Karpas-422 (cell line): ENCODE measurements around the gene RPSA. TPM values are rescaled to one million over a fixed set of nuclear protein-coding genes. Genes with fewer than 3 reads are reported as not detected.
A peak's percentile ranks its signal among the peaks of the same experiment; 100 is the strongest.
"Not testable (repeated sequence)": the region's sequence is repeated elsewhere in the genome, so short reads cannot be mapped to it uniquely, and the experiment has no call there.

Source experiments
- DNase-seq: peaks from one replicate; pipeline ENCODE4 v3.0.0-alpha.2; 2015
- H2AFZ ChIP-seq: fragments of 200-600 bp; sonication (generic); 2 replicates; pipeline ENCODE4 v1.6.1; 2014; ENCODE audit warnings: antibody characterized with exemption, low read length, mixed read lengths
- H3K27ac ChIP-seq: fragments of 200-600 bp; sonication (generic); 2 replicates; pipeline ENCODE4 v1.5.1; 2014; ENCODE audit warnings: mild to moderate bottlenecking, low read length, moderate library complexity
- H3K27me3 ChIP-seq: fragments of 200-600 bp; sonication (generic); 2 replicates; pipeline ENCODE4 v1.6.1; 2014; ENCODE audit warnings: low read length, mixed read lengths
- H3K36me3 ChIP-seq: fragments of 200-600 bp; sonication (generic); 2 replicates; pipeline ENCODE4 v1.6.1; 2014; ENCODE audit warnings: low read length, mixed read lengths; ENCODE audit not compliant: insufficient read depth
- H3K4me1 ChIP-seq: fragments of 200-600 bp; sonication (generic); 2 replicates; pipeline ENCODE4 v1.6.1; 2014; ENCODE audit warnings: mild to moderate bottlenecking, low read length, mixed read lengths
- H3K4me2 ChIP-seq: fragments of 200-600 bp; sonication (generic); 2 replicates; pipeline ENCODE4 v1.6.1; 2014; ENCODE audit warnings: low read length, low read depth, mild to moderate bottlenecking; ENCODE audit not compliant: poor library complexity, severe bottlenecking
- H3K4me3 ChIP-seq: fragments of 200-600 bp; sonication (generic); 2 replicates; pipeline ENCODE4 v1.5.1; 2014; ENCODE audit warnings: mild to moderate bottlenecking, antibody characterized with exemption, low read length, mixed read lengths
- H3K79me2 ChIP-seq: fragments of 200-600 bp; sonication (generic); 2 replicates; pipeline ENCODE4 v1.6.1; 2014; ENCODE audit warnings: mild to moderate bottlenecking, low read length, mixed read lengths
- H3K9ac ChIP-seq: fragments of 200-600 bp; sonication (generic); 2 replicates; pipeline ENCODE4 v1.6.0; 2014; ENCODE audit warnings: low read length
- H3K9me2 ChIP-seq: fragments of 200-600 bp; sonication (generic), shearing (Covaris generic); replicated peaks from 2 replicates; pipeline ENCODE4 v1.6.0; 2014; ENCODE audit warnings: mild to moderate bottlenecking, low read length, moderate library complexity; ENCODE audit not compliant: insufficient read depth
- H3K9me3 ChIP-seq: fragments of 300-700, 200-600 bp; sonication (generic); 2 replicates; pipeline ENCODE4 v1.6.1; 2014; ENCODE audit warnings: low read length, mixed read lengths
- H4K20me1 ChIP-seq: fragments of 200-600 bp; sonication (generic); 2 replicates; pipeline ENCODE4 v1.6.1; 2014; ENCODE audit warnings: mild to moderate bottlenecking, antibody characterized with exemption, low read length, low read depth; ENCODE audit not compliant: insufficient read depth
- total RNA-seq: library from RNA; depleted of rRNA; stranded (reverse); fragments of >200 nt; shearing (Covaris generic); gene quantifications from 2 replicates; pipeline ENCODE4 v1.2.3, GENCODE V29; 2014; ENCODE audit warnings: low replicate concordance; rRNA removed

The RPSA gene
- total RNA-seq: 2,449 and 2,497 TPM in 2 replicates

GRCh38 chr3:39406368-39407258 is at the start of gene RPSA:
Gene RPSA (plus strand): TSS chr3:39406720. CDS start chr3:39407654, 934 bp downstream.
- peaks cover 30% of the 10 kb centered on the region for H3K4me1 ChIP-seq
- peak within 1 kb of the TSS; percentile 65 for H2AFZ ChIP-seq
- DNase-seq: peak; percentile 99
- peaks cover 20% of the 10 kb centered on the region for H3K79me2 ChIP-seq
- peaks cover 37% of the 10 kb centered on the region for H3K36me3 ChIP-seq
- peak within 1 kb of the TSS; percentile 90 for H3K9ac ChIP-seq
- H3K27me3 ChIP-seq: no peaks in the 10 kb centered on the region
- peak within 1 kb of the TSS; percentile 79 for H3K4me3 ChIP-seq
- H4K20me1 ChIP-seq: peaks cover 29% of the 10 kb centered on the region; the same call in 1 of the 2 replicates
- peak within 1 kb of the TSS; percentile 86 for H3K4me2 ChIP-seq
- no peaks in the 10 kb centered on the region for H3K9me3 ChIP-seq
- peak within 1 kb of the TSS; percentile 81 for H3K27ac ChIP-seq
- H3K9me2 ChIP-seq: no peaks in the 10 kb centered on the region

GRCh38 chr3:39358333-39358732 is 48.2 kb upstream of the RPSA start:
- no peak overlapping the region for H3K9ac ChIP-seq
- no peaks in the 10 kb centered on the region for H3K9me3 ChIP-seq
- H3K27ac ChIP-seq: no peak overlapping the region
- H3K4me1 ChIP-seq: no peaks in the 10 kb centered on the region
- no peak for DNase-seq
- no peaks in the 10 kb centered on the region for H3K9me2 ChIP-seq
- H3K36me3 ChIP-seq: no peaks in the 10 kb centered on the region
- H3K4me3 ChIP-seq: no peak overlapping the region
- H2AFZ ChIP-seq: no peak overlapping the region
- H3K27me3 ChIP-seq: no peaks in the 10 kb centered on the region
- no peak overlapping the region for H3K4me2 ChIP-seq
- no peaks in the 10 kb centered on the region for H3K79me2 ChIP-seq
- no peaks in the 10 kb centered on the region for H4K20me1 ChIP-seq

GRCh38 chr3:39361252-39361927 is 45.1 kb upstream of the RPSA start:
- Histone ChIP-seq H2AFZ (no peak overlapping the region), H3K9me2 (no peaks in the 10 kb centered on the region), H3K9ac (no peak overlapping the region), H3K79me2 (no peaks in the 10 kb centered on the region), H3K4me2 (no peak overlapping the region), H3K27me3 (no peaks in the 10 kb centered on the region), H3K9me3 (no peaks in the 10 kb centered on the region), H4K20me1 (no peaks in the 10 kb centered on the region), H3K4me1 (no peaks in the 10 kb centered on the region), H3K27ac (no peak overlapping the region), H3K4me3 (no peak overlapping the region), H3K36me3 (no peaks in the 10 kb centered on the region)
- no peak for DNase-seq

- Histone ChIP-seq H3K36me3 (no peaks in the 10 kb centered on the region), H3K27me3 (no peaks in the 10 kb centered on the region), H3K9me3 (no peaks in the 10 kb centered on the region), H3K9me2 (no peaks in the 10 kb centered on the region), H3K27ac (no peak overlapping the region), H3K4me2 (no peak overlapping the region), H3K4me3 (no peak overlapping the region), H3K9ac (no peak overlapping the region), H2AFZ (no peak overlapping the region), H4K20me1 (no peaks in the 10 kb centered on the region), H3K4me1 (no peaks in the 10 kb centered on the region), H3K79me2 (no peaks in the 10 kb centered on the region)
- DNase-seq: no peak
Measured at GRCh38 chr3:39362192-39362591, 44.3 kb upstream of the RPSA start.

- no peaks in the 10 kb centered on the region for H3K27me3 ChIP-seq
- H3K9me2 ChIP-seq: no peaks in the 10 kb centered on the region
- no peak for DNase-seq
- no peaks in the 10 kb centered on the region for H3K36me3 ChIP-seq
- no peak overlapping the region for H2AFZ ChIP-seq
- no peaks in the 10 kb centered on the region for H4K20me1 ChIP-seq
- no peak overlapping the region for H3K4me2 ChIP-seq
- no peaks in the 10 kb centered on the region for H3K4me1 ChIP-seq
- no peaks in the 10 kb centered on the region for H3K9me3 ChIP-seq
- H3K27ac ChIP-seq: no peak overlapping the region
- no peaks in the 10 kb centered on the region for H3K79me2 ChIP-seq
- no peak overlapping the region for H3K9ac ChIP-seq
- no peak overlapping the region for H3K4me3 ChIP-seq
Measured at GRCh38 chr3:39362812-39363211, 43.7 kb upstream of the RPSA start.

- H3K4me2 ChIP-seq, H3K27me3 ChIP-seq, H3K27ac ChIP-seq, H3K79me2 ChIP-seq, H2AFZ ChIP-seq, H3K4me1 ChIP-seq, H3K9me2 ChIP-seq, H3K9ac ChIP-seq, H3K36me3 ChIP-seq, H3K9me3 ChIP-seq, H4K20me1 ChIP-seq, H3K4me3 ChIP-seq, DNase-seq: not testable (repeated sequence)
Measured at GRCh38 chr3:39370450-39370849, 36.1 kb upstream of the RPSA start.

- H3K27ac ChIP-seq: no peak overlapping the region
- H4K20me1 ChIP-seq: no peaks in the 10 kb centered on the region
- H3K9me2 ChIP-seq: no peaks in the 10 kb centered on the region
- H3K36me3 ChIP-seq: no peaks in the 10 kb centered on the region
- no peaks in the 10 kb centered on the region for H3K79me2 ChIP-seq
- no peaks in the 10 kb centered on the region for H3K27me3 ChIP-seq
- no peak overlapping the region for H3K4me2 ChIP-seq
- H3K9me3 ChIP-seq: no peaks in the 10 kb centered on the region
- DNase-seq: no peak
- no peak overlapping the region for H3K4me3 ChIP-seq
- H2AFZ ChIP-seq: no peak overlapping the region
- H3K4me1 ChIP-seq: peaks cover 5% of the 10 kb centered on the region
- H3K9ac ChIP-seq: no peak overlapping the region
Measured at GRCh38 chr3:39372833-39373232, 33.7 kb upstream of the RPSA start.

GRCh38 chr3:39376959-39377634 is 29.4 kb upstream of the RPSA start:
- Histone ChIP-seq H3K27ac (no peak overlapping the region), H3K4me1 (peaks cover 5% of the 10 kb centered on the region), H4K20me1 (no peaks in the 10 kb centered on the region), H3K4me2 (no peak overlapping the region), H3K9ac (no peak overlapping the region; the same call in 1 of the 2 replicates), H3K4me3 (no peak overlapping the region), H3K9me3 (no peaks in the 10 kb centered on the region), H2AFZ (no peak overlapping the region), H3K9me2 (no peaks in the 10 kb centered on the region), H3K36me3 (no peaks in the 10 kb centered on the region), H3K79me2 (no peaks in the 10 kb centered on the region), H3K27me3 (no peaks in the 10 kb centered on the region)
- no peak for DNase-seq
